Measurements from ENCODE around the gene TMEM184B.

- TF ChIP-seq CTCF (IDR thresholded peaks at IDR 0.05; ENCODE audit: low read depth, low read length, poor library complexity, severe bottlenecking): no peak
- no peak for TF ChIP-seq EZH2phosphoT487 (IDR thresholded peaks at IDR 0.05; ENCODE audit: borderline replicate concordance, low read length)
Observed at GRCh38 chr22:38294193-38294592, 21.4 kb upstream of the TMEM184B start.
